H1 (cell line): Measurements from ENCODE around the gene TMEM44.

Experiments used
- EZH2 ChIP-seq: fragments of 200-600 bp; sonication (generic); IDR thresholded peaks from 2 replicates; pipeline ENCODE4 v1.7.1; 2012; ENCODE audit warnings: low read depth, mild to moderate bottlenecking, moderate library complexity, low read length, inconsistent platforms; ENCODE audit not compliant: severe bottlenecking
- KDM4A ChIP-seq: IDR thresholded peaks from one replicate; pipeline ENCODE4 v1.7.1; 2012; ENCODE audit warnings: low read depth, mild to moderate bottlenecking, moderate library complexity, low read length, inconsistent platforms; ENCODE audit not compliant: severe bottlenecking
- POLR2A ChIP-seq, 2 experiments: IDR thresholded peaks; 1 replicate in 1 of 2; 2 replicates in 1 of 2; pipeline ENCODE4 v1.6.1; 2011; ENCODE audit warnings: low read depth in 2 of 2, low read length in 2 of 2, mild to moderate bottlenecking in 2 of 2; ENCODE audit errors: control extremely low read depth in 1 of 2

- no peak for TF ChIP-seq KDM4A
- no peak for TF ChIP-seq POLR2A (IDR thresholded peaks at IDR 0.05; ENCODE audit: control extremely low read depth in 1 of 2, low read depth in 2 of 2, low read length in 2 of 2)
- no peak for TF ChIP-seq EZH2
Measured at GRCh38 chr3:194676471-194676870, 43.3 kb upstream of the TMEM44 start.
